ENCODE data around the gene HOXC12. TPM values are rescaled to one million over a fixed set of nuclear protein-coding genes. Genes with fewer than 3 reads are reported as not detected.

HOXC12 gene
- total RNA-seq, 2 donors from 2014 or later, result not detected

DNA sequence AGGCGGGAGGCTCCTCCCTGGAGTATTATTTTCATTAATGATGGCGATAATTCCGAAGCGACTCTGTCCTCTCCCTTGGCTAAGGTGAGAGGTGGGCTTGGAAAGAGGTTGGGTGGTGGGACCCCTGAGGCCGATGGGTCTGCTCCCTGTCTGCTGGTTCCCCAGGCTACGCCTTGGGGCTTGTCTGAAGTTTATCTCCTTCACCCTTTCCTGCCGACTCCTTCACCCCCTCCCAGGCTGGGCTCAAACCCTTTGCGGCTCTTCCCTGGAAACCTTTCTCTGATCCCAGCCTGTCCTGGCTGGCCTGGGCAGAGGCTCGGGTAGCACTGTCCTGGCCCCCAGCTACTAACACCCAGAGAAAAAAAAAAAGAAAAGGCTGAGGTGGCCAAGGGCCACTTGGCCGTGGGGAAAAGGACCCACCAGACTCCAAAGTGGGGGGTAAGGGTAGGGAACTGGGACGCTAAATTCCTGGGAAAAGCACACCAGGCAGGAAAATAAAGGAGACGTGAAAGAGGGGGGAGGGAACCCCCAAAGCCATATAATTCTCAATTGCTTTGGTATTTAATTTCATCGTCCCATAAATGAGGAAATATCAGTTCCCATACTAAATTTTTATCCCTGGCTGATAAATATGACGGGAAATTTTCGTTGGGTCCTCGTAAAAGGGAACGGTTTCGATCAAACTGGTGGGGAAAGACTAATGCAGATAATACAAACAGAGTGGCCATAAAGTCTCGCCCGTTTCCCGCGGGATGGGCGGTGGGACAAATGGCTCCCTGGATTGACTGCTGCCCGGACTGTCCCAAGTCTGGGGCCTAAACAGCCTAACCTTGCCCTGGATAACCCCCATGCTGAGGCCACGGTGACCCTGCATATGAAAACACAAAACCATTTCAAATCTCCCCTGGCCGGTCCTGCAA, 28.2 kb downstream of the HOXC12 start:
- peaks cover 66 to 73% of the 10 kb centered on the region in 2 donors for H3K27me3 ChIP-seq
- peaks cover 0 to 25% of the 10 kb centered on the region in 2 donors for H3K4me1 ChIP-seq
- H3K27ac ChIP-seq, result no peak overlapping the region
- DNase-seq (ENCODE audit: low spot score), result no peak
- H3K9me3 ChIP-seq, result no peaks in the 10 kb centered on the region
- no peak overlapping the region for H3K4me3 ChIP-seq
- TF ChIP-seq, protein P1, sequence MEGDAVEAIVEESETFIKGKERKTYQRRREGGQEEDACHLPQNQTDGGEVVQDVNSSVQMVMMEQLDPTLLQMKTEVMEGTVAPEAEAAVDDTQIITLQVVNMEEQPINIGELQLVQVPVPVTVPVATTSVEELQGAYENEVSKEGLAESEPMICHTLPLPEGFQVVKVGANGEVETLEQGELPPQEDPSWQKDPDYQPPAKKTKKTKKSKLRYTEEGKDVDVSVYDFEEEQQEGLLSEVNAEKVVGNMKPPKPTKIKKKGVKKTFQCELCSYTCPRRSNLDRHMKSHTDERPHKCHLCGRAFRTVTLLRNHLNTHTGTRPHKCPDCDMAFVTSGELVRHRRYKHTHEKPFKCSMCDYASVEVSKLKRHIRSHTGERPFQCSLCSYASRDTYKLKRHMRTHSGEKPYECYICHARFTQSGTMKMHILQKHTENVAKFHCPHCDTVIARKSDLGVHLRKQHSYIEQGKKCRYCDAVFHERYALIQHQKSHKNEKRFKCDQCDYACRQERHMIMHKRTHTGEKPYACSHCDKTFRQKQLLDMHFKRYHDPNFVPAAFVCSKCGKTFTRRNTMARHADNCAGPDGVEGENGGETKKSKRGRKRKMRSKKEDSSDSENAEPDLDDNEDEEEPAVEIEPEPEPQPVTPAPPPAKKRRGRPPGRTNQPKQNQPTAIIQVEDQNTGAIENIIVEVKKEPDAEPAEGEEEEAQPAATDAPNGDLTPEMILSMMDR (IDR thresholded peaks at IDR 0.05), result no peak
- H3K36me3 ChIP-seq, result no peaks in the 10 kb centered on the region

GRCh38 chr12:53983568-53983949, 28.9 kb downstream of the HOXC12 start:
- no peak overlapping the region for H3K27ac ChIP-seq
- no peak overlapping the region for H3K4me3 ChIP-seq

GRCh38 chr12:53983950-53984572, 29.4 kb downstream of the HOXC12 start:
- Histone ChIP-seq H3K27me3 (peaks cover 73 to 74% of the 10 kb centered on the region in 2 donors), H3K36me3 (no peaks in the 10 kb centered on the region), H3K27ac (no peak overlapping the region), H3K4me1 (peaks cover 0 to 26% of the 10 kb centered on the region in 2 donors), H3K9me3 (no peaks in the 10 kb centered on the region), H3K4me3 (no peak overlapping the region)
- DNase-seq (ENCODE audit: low spot score), result no peak
- TF ChIP-seq, protein P1 (IDR thresholded peaks at IDR 0.05), result no peak

More at GRCh38 chr12:53983568-53983949, 28.9 kb downstream of the HOXC12 start:
- TF ChIP-seq, protein P1 (IDR thresholded peaks at IDR 0.05), result no peak
- Histone ChIP-seq H3K36me3 (no peaks in the 10 kb centered on the region), H3K4me1 (peaks cover 0 to 25% of the 10 kb centered on the region in 2 donors), H3K27me3 (peaks cover 69 to 74% of the 10 kb centered on the region in 2 donors), H3K9me3 (no peaks in the 10 kb centered on the region)
- DNase-seq (ENCODE audit: low spot score), result no peak

- Histone ChIP-seq H3K36me3 (no peaks in the 10 kb centered on the region), H3K27me3 (peaks cover 74 to 84% of the 10 kb centered on the region in 2 donors), H3K4me1 (peaks cover 0 to 28% of the 10 kb centered on the region in 2 donors), H3K27ac (no peak within 1 kb of the TSS), H3K9me3 (no peaks in the 10 kb centered on the region), H3K4me3 (peak within 1 kb of the TSS in 1 of 2 donors; percentile 28)
- DNase-seq (ENCODE audit: low spot score), result peak; percentile 79
- TF ChIP-seq, protein P1 (IDR thresholded peaks at IDR 0.05), result peak; percentile 26 to 65
Measured at GRCh38 chr12:53984901-53985691, 30.4 kb downstream of the HOXC12 start, which contains the start of gene HOXC10. HOXC10 (plus strand) TSS chr12:53985146; CDS start chr12:53985260, 114 bp downstream.

GRCh38 chr12:53985692-53985993, 30.9 kb downstream of the HOXC12 start:
- peaks cover 78 to 89% of the 10 kb centered on the region in 2 donors for H3K27me3 ChIP-seq
- H3K4me1 ChIP-seq, result peaks cover 0 to 28% of the 10 kb centered on the region in 2 donors
- no peaks in the 10 kb centered on the region for H3K9me3 ChIP-seq
- H3K27ac ChIP-seq, result no peak overlapping the region
- DNase-seq (ENCODE audit: low spot score), result no peak
- no peaks in the 10 kb centered on the region for H3K36me3 ChIP-seq
- peak overlapping the region in 1 of 2 donors; percentile 1 for H3K4me3 ChIP-seq
- TF ChIP-seq, protein P1 (IDR thresholded peaks at IDR 0.05), result no peak
